Tibial artery (tissue), 4 donors: ENCODE data around the gene CERCAM.

Experiments
- DNase-seq, 2 donors: peaks; one replicate each; pipeline ENCODE4 v3.0.0-alpha.2; 2019
- H3K27ac ChIP-seq, 2 donors: fragments of 200-600 bp; sonication (generic) in 1 of 2; 1 replicate in 1 of 2; 2 replicates in 1 of 2; pipeline ENCODE4 v1.5.1; 2018 to 2019; ENCODE audit warnings: mild to moderate bottlenecking in 1 of 2
- H3K27me3 ChIP-seq, 2 donors: fragments of 200-600 bp; sonication (generic) in 1 of 2; one replicate each; pipeline versions ENCODE4 v1.5.1 to v1.6.0; 2016 to 2019
- H3K36me3 ChIP-seq, 3 donors: fragments of 200-600 bp; sonication (generic) in 2 of 3; one replicate each; pipeline ENCODE4 v1.5.1; 2016 to 2019; ENCODE audit warnings: mild to moderate bottlenecking in 2 of 3
- H3K4me1 ChIP-seq, 4 donors: fragments of 200-600 bp; sonication (generic) in 2 of 4; 1 replicate in 3 of 4; 2 replicates in 1 of 4; pipeline ENCODE4 v1.5.1; 2016 to 2019
- H3K4me3 ChIP-seq, 2 donors: fragments of 200-600 bp; sonication (generic) in 1 of 2; 1 replicate in 1 of 2; 2 replicates in 1 of 2; pipeline ENCODE4 v1.5.1; 2018 to 2019; ENCODE audit warnings: mild to moderate bottlenecking in 2 of 2
- H3K9me3 ChIP-seq, 3 donors: fragments of 200-600 bp; sonication (generic) in 1 of 3; one replicate each; pipeline ENCODE4 v1.5.1; 2016 to 2019
- intact Hi-C: fragments of 100-400 bp; cut with DNase I; formaldehyde crosslinking; loops from one replicate; pipeline ENCODE4 v1.15.0; 2023; ENCODE audit warnings: low total_unique reads
- TF ChIP-seq, protein P1 (sequence below), 2 experiments: fragments of 200-600 bp in 1 of 2; fragments of 450-650 bp in 1 of 2; IDR thresholded peaks; one replicate each; pipeline ENCODE4 v1.5.1; 2017 to 2019; ENCODE audit warnings: antibody characterized with exemption in 2 of 2, mild to moderate bottlenecking in 1 of 2, moderate library complexity in 1 of 2

Gene CERCAM

GRCh38 chr9:128374221-128374675 is 46.4 kb upstream of the CERCAM start:
- Histone ChIP-seq H3K9me3 (no peaks in the 10 kb centered on the region), H3K27ac (no peak overlapping the region), H3K27me3 (no peaks in the 10 kb centered on the region), H3K36me3 (peaks cover 8 to 49% (median 15%) of the 10 kb centered on the region in 3 donors), H3K4me3 (no peak overlapping the region), H3K4me1 (peaks cover 0 to 29% (median 18%) of the 10 kb centered on the region in 4 donors)
- intact Hi-C loops, result no loop called here
- DNase-seq, result no peak
- TF ChIP-seq, protein P1, sequence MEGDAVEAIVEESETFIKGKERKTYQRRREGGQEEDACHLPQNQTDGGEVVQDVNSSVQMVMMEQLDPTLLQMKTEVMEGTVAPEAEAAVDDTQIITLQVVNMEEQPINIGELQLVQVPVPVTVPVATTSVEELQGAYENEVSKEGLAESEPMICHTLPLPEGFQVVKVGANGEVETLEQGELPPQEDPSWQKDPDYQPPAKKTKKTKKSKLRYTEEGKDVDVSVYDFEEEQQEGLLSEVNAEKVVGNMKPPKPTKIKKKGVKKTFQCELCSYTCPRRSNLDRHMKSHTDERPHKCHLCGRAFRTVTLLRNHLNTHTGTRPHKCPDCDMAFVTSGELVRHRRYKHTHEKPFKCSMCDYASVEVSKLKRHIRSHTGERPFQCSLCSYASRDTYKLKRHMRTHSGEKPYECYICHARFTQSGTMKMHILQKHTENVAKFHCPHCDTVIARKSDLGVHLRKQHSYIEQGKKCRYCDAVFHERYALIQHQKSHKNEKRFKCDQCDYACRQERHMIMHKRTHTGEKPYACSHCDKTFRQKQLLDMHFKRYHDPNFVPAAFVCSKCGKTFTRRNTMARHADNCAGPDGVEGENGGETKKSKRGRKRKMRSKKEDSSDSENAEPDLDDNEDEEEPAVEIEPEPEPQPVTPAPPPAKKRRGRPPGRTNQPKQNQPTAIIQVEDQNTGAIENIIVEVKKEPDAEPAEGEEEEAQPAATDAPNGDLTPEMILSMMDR (IDR thresholded peaks at IDR 0.05), result no peak

- no peak for DNase-seq
- H3K4me3 ChIP-seq, result no peak overlapping the region
- H3K9me3 ChIP-seq, result no peaks in the 10 kb centered on the region
- TF ChIP-seq, protein P1 (IDR thresholded peaks at IDR 0.05), result no peak
- no peaks in the 10 kb centered on the region for H3K27me3 ChIP-seq
- no peak overlapping the region for H3K27ac ChIP-seq
- peaks cover 8 to 64% (median 23%) of the 10 kb centered on the region in 3 donors for H3K36me3 ChIP-seq
- intact Hi-C loops, result no loop called here
- peaks cover 0 to 20% (median 10%) of the 10 kb centered on the region in 4 donors for H3K4me1 ChIP-seq
Measured at GRCh38 chr9:128375865-128376264, 44.8 kb upstream of the CERCAM start.

DNA sequence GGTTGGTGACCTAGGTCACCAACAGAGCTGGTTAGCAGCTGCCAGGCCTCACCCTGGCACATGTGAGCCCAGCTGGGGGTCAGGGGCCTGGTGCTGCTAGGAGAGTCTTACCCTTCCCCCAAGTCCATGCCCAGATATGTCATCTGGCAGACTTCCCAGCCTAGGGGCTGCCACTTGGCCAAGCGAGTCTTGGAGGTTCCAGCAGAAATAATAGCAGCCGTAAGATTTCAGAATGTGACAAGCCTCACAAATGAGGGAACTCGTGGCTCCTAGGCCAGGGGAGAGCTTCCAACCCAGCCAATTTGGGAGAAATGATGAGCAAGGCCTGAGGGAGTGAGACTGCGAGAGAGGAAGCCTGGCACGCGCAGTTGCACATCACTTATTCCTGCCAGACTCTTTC is 38.4 kb upstream of the CERCAM start:
- peaks cover 29 to 95% (median 43%) of the 10 kb centered on the region in 3 donors for H3K36me3 ChIP-seq
- intact Hi-C loops, result no loop called here
- TF ChIP-seq, protein P1 (IDR thresholded peaks at IDR 0.05), result no peak
- no peaks in the 10 kb centered on the region for H3K9me3 ChIP-seq
- H3K4me1 ChIP-seq, result no peaks in the 10 kb centered on the region
- no peak overlapping the region for H3K4me3 ChIP-seq
- no peaks in the 10 kb centered on the region for H3K27me3 ChIP-seq
- H3K27ac ChIP-seq, result no peak overlapping the region
- no peak for DNase-seq

- H3K4me1 ChIP-seq, result no peaks in the 10 kb centered on the region
- H3K27ac ChIP-seq, result no peak overlapping the region
- H3K4me3 ChIP-seq, result no peak overlapping the region
- peaks cover 34 to 98% (median 52%) of the 10 kb centered on the region in 3 donors for H3K36me3 ChIP-seq
- H3K9me3 ChIP-seq, result no peaks in the 10 kb centered on the region
- DNase-seq, result no peak
- TF ChIP-seq, protein P1 (IDR thresholded peaks at IDR 0.05), result no peak
- H3K27me3 ChIP-seq, result no peaks in the 10 kb centered on the region
- intact Hi-C loops, result no loop called here
Measured at GRCh38 chr9:128383007-128383753, 37.5 kb upstream of the CERCAM start.

GRCh38 chr9:128383791-128384190 is 36.9 kb upstream of the CERCAM start:
- Histone ChIP-seq H3K27ac (no peak overlapping the region), H3K4me1 (no peaks in the 10 kb centered on the region), H3K4me3 (no peak overlapping the region), H3K9me3 (no peaks in the 10 kb centered on the region), H3K36me3 (peaks cover 33 to 98% (median 58%) of the 10 kb centered on the region in 3 donors), H3K27me3 (no peaks in the 10 kb centered on the region)
- intact Hi-C loops, result no loop called here
- TF ChIP-seq, protein P1 (IDR thresholded peaks at IDR 0.05), result no peak
- DNase-seq, result no peak
